GM19043 (cell line): ENCODE measurements around the gene PLXNA1.

ENCODE experiments used
- ATAC-seq: cut with Tn5 transposase; IDR thresholded peaks from one replicate; pipeline ENCODE4 v1.9.1; 2021; ENCODE audit warnings: low read depth; ENCODE audit not compliant: unreplicated experiment

PLXNA1 gene

DNA sequence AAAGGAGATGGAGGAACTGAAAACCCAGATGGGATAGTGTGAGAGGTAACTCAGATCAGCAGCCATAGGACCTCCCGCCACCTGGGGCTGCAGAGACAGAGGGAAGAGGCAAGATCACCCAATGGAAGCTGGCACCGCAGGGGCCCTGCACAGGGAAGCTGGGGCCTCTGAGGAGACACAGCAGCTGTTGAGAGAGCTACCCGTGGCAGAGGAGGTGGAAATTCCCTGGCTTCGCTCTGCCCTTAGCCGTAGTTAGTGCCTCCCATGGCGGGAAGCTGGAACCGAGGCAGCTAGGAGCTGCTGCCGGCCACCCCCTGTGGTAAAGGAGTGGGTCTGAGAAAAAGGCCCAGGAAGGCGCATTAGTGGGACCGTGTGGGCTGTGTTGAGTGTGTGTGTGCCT, 18.0 kb upstream of the PLXNA1 start:
- ATAC-seq = no peak

DNA sequence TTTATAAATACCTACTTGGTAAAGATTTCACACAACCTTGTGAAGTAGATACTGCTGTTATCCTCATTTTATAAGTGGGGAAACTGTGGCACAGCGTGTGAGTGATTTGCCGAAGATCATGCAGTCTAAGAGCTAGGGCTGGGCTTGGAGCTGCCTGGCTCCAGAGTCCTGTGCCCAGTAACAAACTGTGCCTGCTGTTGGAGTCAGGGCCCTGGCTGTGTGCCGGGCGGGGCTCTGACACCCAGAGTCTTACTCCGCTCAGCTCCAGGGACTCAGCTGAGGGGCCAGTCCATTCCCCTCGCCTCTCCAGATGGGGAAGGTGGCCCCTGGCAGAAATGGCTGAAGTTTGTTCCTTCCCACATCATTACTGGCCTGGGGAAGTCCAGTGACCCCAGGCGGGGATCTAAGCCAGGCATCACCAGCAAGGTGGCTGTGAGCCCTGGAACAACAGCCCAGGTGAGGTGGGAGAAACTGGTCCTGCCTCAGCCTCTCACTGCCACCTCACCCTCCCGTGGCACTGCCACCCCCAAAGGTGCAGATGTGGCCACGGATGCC, 17.3 kb upstream of the PLXNA1 start:
- no peak for ATAC-seq

DNA sequence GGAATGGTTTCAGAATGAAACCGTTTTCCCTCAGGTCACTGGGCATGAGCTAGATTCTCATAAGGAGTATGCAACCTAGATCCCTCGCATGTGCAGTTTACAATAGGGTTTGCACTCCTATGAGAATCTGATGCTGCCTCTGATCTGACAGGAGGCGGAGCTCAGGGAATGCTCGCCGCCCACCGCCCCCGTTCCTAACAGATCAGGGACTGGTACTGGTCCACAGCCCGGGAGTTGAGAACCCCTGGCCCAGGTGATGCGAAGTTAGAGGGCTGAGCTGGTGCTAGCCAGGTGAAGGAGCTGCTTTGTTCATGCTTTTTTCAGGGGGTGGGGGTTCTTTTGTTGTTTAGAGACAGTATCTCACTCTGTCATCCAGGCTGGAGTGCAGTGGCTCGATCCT, 15.5 kb upstream of the PLXNA1 start:
- ATAC-seq = no peak

DNA sequence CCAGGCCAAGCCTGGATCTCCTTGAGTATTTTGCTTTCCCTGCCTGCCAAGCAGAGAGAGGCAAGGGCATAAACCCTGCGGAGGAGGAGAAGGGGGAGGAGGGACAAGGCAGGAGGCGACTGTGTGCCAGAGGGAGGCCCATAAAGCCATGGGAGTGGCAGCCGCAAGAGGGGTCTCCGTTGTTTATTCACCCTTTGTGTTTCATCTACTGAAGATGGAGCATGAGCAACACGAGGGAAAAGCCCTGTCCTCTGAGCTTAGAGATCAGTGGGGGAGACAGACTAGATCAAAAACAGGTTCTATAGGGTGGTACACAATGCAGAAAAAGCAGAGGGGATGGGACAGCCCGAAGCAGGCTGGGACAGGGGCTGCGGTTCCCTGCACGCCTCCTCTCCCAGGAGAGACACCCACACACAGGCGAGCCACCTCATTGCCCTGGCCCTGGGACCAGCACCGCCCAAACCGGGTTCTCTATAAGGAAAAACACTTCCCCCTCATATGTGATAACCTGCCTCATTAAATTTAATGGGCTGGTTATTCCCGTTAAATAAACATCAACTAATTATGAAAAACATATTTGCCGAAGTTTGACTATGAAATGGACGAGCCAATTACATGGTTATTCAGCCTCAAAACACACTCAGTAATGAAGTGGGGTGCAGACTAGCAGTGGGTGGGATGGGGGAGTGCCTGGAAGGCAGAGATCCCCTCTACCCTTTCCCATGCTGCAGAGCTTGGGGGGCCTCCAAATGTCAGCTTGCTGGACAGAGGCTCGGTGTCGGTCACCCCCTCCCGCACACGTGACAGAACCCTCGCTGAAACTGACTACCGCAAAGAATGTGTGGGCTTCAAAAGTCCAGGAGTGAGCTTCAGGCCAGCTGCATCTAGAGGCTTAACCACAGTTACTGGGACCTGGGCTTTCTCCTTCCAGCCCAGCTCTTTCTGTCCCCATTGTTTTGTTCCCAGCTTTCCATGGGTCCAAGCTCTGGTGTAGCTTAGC, 14.2 kb upstream of the PLXNA1 start:
- ATAC-seq = no peak

DNA sequence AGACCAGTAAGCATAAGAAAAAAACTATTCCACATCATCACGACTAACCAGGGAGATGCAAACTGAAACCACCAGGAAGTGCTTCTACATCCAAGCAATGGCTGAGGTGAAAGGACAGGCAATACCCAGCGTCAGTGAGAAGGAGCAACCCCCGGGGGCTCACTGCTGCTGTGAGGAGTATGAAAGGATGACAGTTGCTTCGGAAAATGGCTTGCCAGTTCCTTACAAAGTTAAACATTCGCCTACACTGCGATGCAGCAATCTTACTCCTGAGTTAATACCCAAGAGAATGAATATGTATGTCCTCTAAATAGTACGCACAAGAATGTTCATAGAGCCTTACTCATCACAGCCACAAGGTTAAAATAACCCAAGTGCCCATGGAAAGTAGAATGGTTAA, 13.3 kb upstream of the PLXNA1 start:
- no peak for ATAC-seq

DNA sequence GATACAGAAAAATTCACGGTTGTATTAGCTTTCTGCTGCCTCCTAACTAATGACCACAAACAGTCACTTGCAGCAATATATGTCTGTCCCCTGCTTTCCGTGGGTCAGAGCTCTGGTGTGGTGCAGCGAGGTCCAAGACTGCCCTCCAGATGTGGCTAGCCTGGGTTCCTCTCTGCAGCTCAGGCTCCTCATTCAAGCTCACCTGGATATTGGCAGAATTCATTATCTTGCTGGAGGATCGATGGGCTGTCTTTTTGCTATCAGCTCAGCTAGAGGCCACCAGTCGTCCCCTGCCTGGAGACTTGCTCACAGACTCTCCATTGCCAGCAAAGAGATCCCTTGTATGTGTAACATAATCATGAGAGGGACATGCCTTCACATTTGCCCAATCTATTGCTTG, 12.8 kb upstream of the PLXNA1 start:
- ATAC-seq = no peak

DNA sequence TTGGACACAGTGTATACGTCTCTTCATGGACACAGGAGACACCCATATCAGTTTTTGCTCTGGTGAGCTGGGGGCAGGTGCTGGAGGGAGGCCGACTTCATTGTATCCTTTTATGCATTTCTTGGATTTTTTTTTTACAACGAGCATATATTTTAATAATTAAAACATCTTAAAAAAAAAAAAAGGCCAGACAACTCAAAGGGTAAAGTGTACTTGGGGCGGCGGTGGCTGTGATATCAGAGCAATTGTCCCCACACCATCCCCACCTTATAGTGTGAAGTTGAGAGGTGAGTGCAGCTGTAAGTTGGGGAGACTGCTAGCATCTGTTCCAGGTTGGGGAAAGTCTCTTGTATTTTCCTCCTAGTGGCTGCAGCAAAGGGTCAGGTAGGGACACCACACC, 12.0 kb upstream of the PLXNA1 start:
- no peak for ATAC-seq

DNA sequence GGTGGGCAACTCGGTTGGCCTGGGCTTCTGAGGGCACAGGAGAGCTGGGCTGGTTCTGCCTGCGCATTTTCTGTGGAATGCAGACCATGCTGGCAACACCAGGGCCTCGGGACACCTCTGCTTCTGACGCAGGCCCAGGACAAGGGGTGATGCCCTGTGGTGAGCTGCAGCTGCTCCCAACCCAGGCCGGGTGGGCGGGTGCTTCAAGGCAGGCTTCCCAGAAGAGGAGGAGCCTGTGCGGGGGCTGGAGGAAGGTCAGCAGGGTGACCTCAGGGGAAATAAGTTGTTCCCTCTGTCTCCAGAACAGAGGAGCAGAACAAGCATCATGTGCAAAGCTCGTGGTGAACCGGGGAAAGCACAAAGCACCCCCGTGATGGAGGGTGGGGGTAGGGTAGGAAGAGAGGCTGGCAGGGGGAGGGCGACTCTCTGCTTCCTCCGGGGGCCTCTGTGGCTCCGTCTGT, 11.0 kb upstream of the PLXNA1 start:
- ATAC-seq = no peak

DNA sequence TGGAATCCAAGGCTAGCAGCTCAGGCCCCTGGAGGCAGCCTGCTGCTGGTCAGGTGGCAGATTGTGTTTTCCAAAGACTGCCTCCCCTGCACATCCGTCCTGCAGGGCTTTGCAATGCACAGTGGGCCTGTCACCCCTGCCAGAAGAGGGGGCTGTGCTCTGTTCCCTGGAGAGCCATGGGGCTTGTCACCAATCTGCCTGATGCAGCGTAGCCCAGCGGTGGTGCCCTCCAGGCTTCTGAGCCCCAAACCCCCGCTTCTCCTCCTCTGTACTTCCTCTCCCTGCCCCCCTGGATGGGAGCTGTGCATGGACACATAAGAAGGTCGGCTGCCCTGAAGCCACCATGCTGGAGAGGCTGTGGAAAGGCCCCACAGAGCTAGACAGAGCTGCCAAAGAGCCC, 10.0 kb upstream of the PLXNA1 start:
- ATAC-seq = no peak

DNA sequence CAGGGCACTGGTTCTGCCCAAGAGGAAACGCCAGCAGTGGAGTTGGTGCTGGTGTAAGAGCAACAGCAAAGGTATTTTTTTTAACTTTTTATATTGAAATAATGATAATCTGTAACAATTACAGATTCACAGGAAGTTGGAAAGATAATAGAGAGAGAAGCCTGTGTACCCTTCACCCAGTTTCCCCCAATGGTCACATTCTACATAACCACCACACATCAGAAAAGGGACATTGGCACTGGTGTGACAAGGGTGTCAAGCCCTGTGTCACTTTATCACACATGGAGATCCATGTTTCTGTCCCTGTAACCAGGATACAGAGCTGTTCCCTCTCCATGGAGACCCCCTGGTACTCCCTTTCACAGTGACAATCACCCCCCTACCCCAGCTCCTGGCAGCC, 9.1 kb upstream of the PLXNA1 start:
- ATAC-seq = no peak

DNA sequence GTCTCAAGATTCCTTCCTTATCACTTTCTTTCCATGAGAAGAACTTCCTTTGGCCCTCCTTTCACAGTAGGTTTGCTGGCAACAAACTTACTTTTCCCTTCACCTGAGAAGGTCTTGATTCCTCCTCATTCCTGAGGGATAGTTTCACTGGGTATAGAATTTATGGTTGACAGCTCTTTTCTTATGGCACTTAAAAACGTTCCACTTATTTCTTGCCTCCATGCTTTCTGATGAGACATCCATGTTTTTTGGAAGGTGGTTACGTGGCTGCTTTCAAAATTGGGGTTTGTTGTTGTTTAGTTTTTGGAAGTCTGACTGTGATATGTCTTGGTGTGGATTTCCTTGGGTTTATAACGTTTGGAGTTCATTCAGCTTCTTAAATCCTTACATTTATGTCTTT, 8.2 kb upstream of the PLXNA1 start:
- no peak for ATAC-seq

DNA sequence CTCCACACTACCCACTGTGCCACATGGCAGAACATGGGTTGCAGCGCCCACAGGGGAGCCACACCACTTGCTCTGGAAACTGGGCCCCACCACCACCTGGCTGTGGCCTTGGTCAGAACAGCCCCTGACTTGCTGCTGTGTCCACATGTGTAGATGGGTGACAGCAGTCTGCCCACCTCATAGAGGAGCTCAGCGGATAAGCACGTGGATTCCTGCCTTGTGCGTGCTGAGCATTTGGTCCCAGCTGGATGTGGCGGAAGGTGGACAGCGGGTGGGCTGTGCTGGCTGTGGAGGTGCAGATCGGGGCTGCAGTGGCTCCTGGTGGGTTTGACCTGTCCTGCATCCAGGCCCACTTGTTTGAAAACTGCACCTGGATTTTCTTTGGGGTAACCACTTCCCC, 6.0 kb upstream of the PLXNA1 start:
- ATAC-seq = no peak

DNA sequence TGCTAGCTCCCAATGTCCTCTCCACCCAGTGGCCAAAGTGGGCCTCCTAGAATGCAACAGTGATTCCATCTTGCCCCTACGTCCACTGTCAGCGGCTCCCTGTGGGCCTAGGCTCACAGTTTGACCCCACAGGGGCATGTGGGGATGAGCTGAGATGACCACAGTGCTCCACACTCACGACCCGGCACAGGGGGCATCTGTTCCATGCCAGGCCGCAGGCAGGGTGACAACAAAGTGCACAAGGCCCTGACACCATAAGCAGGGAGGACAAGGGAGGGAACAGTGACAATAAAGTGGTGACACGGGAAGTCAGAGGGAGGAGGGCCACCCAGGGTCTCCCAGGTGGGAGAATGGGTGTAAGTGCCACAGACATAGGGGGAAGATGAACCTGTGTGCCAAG, 5.1 kb upstream of the PLXNA1 start:
- ATAC-seq = no peak

DNA sequence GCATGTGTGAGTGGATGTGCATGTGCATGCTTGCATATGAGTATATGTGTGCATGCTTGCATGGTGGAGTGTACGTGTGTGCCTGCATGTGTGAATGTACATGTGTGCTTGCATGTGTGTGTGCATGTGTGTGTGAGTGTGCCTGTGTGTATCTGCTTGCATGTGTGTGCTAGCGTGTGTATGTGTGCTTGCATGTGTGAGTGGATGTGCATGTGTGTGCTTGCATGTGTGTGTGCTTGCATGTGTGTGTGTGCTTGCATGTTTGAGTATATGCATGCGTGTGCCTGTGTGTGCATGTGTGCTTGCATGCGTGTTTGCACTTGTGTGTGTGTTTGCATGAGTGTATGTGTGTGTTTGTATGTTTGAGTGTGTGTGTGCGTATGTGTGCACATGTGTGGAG, 4.6 kb upstream of the PLXNA1 start:
- no peak for ATAC-seq

DNA sequence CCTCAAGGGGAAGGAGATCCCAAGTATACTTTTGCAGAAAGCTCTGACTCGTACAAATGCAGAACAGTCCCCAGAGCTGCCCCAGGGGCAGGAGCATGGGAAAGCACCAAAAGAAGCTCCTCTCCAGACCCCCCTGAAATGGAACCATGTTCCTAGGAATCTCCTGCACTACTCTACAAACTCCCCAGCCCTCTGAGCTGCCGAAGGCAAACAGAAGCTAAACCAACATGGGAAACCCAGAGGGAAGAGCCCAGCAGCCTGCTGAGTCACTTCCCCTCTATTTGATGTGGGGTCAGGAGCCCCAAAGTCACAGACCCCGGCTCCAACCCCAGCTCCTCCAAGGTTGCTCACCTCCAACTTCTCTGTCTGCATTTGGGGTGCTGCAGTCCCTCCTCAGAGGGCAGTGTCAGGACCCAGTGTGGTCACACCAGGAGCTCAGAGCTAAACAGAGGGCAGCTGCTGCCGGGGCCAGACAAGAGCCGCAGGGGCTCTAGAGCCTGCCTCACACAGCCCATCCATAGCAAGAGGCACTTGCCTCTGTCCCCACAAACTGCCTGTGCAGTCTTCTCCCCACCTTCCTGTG, 3.8 kb upstream of the PLXNA1 start:
- no peak for ATAC-seq

DNA sequence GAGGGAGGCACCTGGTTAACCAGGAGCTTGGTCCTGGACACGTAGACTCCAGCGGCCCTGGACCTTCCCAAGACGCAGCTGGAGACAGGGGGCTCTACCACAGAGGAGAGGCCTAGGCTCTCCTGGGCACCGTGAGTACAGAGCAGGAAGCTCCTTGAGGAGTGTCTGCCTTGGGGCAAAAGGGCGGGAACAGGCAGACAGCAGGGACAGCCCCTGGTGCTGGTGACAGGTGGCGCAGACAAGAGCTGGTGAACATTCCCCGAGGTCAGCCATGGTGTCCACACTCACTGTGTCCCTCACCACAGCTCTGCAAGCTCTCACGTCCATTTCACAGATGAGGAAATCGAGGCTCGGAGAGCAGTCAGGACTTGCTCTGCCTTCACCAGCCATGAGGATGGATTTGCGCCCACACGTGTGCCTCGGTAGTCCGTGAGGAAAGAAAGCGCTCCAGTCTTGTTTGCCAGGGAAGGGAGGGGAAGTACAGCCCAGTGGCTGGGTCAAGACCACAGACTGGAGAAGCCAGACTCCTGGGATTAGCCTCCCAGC, 2.6 kb upstream of the PLXNA1 start:
- ATAC-seq = no peak

DNA sequence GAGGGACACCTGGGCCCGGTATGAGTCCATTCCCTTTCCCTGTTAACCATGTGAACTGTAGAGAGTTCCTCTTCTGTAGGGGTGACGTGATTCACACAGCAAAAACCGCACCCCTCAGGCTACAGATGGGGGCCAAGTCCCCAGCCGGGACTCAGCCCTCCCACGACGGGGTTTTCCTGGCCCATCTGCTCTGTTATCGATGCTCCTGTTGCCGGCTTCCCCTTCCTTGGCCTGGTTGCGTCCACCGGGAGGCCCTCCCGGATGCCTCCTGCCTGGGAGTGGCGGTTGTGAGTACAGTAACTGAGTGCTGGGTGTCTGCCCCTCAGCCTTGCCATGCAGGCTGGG, 817 bp upstream of the PLXNA1 start:
- ATAC-seq = peak; percentile 22

DNA sequence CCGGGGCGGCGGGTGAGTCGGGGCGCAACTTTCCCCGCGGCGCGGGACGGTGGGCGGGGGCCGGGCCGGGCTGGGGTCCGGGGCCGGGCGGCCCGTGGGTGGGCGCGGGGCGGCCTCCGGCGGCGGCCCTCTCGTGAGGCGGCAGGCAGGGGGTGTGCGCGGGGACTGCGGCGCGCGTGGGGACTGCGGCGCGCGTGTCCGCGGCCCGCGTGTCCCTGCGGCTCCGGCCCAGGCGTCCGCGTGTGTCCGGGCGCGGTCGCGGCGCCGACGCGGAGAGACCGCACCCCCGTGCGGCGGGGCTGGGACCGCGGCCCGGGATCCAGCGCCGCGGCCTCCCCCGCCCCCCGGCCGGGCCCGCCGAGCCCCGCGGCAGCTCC, 349 bp downstream of the PLXNA1 start:
- no peak for ATAC-seq

DNA sequence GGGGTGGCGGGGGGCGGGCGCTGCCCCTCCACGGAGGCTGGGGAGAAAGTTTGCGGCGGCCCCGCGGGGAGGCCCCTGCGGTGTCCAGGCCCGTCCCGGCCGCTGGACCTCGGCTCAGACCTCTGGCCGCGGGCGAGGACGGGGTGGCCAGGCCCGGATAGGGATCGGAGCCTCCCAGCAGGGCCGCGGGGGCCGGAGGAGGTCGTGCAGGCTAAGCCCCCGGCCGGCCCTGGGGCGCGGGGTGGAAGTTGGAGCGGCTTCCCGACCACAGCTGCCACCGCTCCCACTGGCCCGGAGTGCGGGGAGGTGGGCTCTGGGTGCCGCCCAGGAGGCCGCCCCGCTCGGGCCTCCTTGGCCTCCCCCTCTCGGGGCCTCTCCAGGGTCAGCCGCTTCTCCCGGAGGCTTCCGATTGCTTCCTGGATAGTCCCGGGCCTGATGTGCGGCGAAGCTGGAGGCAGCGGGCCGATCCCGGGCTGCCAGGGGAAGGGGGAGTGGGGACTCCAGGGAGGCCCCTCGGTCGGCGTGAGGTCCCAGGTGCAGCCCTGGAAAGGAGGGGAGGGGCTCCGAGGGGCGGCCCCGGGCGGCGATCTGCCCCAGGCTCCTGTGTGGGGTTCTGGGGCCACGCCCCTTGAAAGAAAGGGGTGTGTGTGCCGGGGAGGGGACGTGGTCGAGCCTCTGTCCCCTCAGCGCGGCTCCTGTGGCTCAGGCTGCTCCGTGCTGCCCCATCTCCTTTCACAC, 907 bp downstream of the PLXNA1 start:
- ATAC-seq = no peak

DNA sequence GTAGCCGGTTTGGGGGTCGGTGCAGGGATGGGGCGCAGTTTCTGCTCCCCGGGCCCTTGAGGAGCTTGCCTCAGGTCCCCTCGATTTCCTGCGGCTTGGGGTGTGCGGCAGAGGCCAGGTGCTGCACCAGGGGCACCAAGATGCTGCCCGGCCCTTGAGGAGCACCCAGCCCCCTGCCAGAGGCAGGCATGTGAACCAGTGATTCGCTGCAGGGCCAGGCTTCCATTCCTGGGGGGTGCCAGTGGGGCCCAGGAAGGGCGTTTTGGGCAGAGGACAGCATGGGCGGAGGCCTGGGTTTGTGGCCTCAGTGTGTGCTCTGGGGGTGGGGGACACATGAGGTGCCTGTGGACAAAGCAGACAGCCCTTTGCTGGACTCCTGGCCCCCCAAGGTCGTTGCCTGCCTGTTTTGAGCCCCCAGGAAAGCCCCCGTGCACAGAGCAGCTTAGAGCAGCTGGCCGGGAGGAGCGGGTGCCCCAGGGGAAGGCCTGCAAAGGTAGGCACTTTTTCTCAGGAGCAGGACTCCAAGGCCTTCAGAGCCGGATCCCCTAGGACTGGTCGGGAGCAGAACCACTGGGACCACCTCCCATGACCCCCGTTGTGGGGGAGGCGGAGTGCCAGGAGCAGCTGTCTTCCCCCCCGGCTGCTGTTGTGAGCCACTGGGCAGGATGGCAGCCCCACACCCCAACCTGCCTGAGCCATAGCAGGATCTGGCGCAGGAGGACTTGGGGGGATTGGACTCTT, 1.6 kb downstream of the PLXNA1 start:
- no peak for ATAC-seq
